ENCODE data around the gene PCCB. TPM values are rescaled to one million over a fixed set of nuclear protein-coding genes. Genes with fewer than 3 reads are reported as not detected.

The PCCB gene
- total RNA-seq, 2 experiments from 2014 or later, result 8.3 to 10.2 TPM

GRCh38 chr3:136293279-136293678 lies 43.1 kb downstream of the PCCB start:
- no peaks in the 10 kb centered on the region for H3K27me3 Mint-ChIP-seq
- no peaks in the 10 kb centered on the region for H3K9me3 Mint-ChIP-seq
- Histone ChIP-seq H3K27ac (ENCODE audit: low read depth in 1 of 2, low read length in 2 of 2) (no peak overlapping the region), H3K36me3 (ENCODE audit: insufficient read depth, low read length) (peaks cover 31% of the 10 kb centered on the region), H3K9me3 (ENCODE audit: control insufficient read depth in 1 of 2, insufficient read depth in 1 of 2, low read length in 2 of 2) (no peaks in the 10 kb centered on the region), H3K4me1 (ENCODE audit: insufficient read depth, low read length) (no peaks in the 10 kb centered on the region), H3K27me3 (ENCODE audit: control insufficient read depth in 1 of 2, insufficient read depth in 2 of 2, low read length in 2 of 2) (no peaks in the 10 kb centered on the region), H3K4me3 (ENCODE audit: low read length) (no peak overlapping the region)
- no peak overlapping the region for H3K4me3 Mint-ChIP-seq
- intact Hi-C loops (cut with DNase I, micrococcal nuclease), result no loop called here
- DNase-seq (no peak), ATAC-seq (ENCODE audit: poor library complexity) (no peak)
- no peak for TF ChIP-seq CTCF (IDR thresholded peaks at IDR 0.05)
- ChIA-PET POLR2A (interaction anchor here (1.4 kb wide), 1 partner anchor 11 kb away, joined by 3 read pairs; no protein-coding TSS in a partner anchor), CTCF (no interaction called here)
- peaks cover 83% of the 10 kb centered on the region for H3K36me3 Mint-ChIP-seq (ENCODE audit: low read depth)
- H3K27ac Mint-ChIP-seq, result no peak overlapping the region
- H3K4me1 Mint-ChIP-seq (ENCODE audit: low read depth), result no peaks in the 10 kb centered on the region

- ChIA-PET POLR2A (interaction anchor here (1.4 kb wide), 1 partner anchor 12 kb away, joined by 3 read pairs; no protein-coding TSS in a partner anchor), CTCF (no interaction called here)
- Mint-ChIP-seq H3K27ac (no peak overlapping the region), H3K4me1 (ENCODE audit: low read depth) (no peaks in the 10 kb centered on the region), H3K9me3 (no peaks in the 10 kb centered on the region), H3K27me3 (no peaks in the 10 kb centered on the region), H3K4me3 (no peak overlapping the region), H3K36me3 (ENCODE audit: low read depth) (peaks cover 87% of the 10 kb centered on the region)
- TF ChIP-seq CTCF (IDR thresholded peaks at IDR 0.05), result no peak
- Histone ChIP-seq H3K27ac (ENCODE audit: low read depth in 1 of 2, low read length in 2 of 2) (no peak overlapping the region), H3K27me3 (ENCODE audit: control insufficient read depth in 1 of 2, insufficient read depth in 2 of 2, low read length in 2 of 2) (no peaks in the 10 kb centered on the region), H3K4me1 (ENCODE audit: insufficient read depth, low read length) (no peaks in the 10 kb centered on the region), H3K4me3 (ENCODE audit: low read length) (no peak overlapping the region), H3K9me3 (ENCODE audit: control insufficient read depth in 1 of 2, insufficient read depth in 1 of 2, low read length in 2 of 2) (no peaks in the 10 kb centered on the region), H3K36me3 (ENCODE audit: insufficient read depth, low read length) (peaks cover 40% of the 10 kb centered on the region)
- no peak for ATAC-seq (ENCODE audit: poor library complexity)
- intact Hi-C loops (cut with DNase I, micrococcal nuclease), result no loop called here
- DNase-seq, result no peak
Measured at GRCh38 chr3:136294176-136294575, 44.0 kb downstream of the PCCB start.

GRCh38 chr3:136296960-136297359 lies 46.8 kb downstream of the PCCB start:
- Histone ChIP-seq H3K27me3 (ENCODE audit: control insufficient read depth in 1 of 2, insufficient read depth in 2 of 2, low read length in 2 of 2) (no peaks in the 10 kb centered on the region), H3K36me3 (ENCODE audit: insufficient read depth, low read length) (peaks cover 63% of the 10 kb centered on the region), H3K27ac (ENCODE audit: low read depth in 1 of 2, low read length in 2 of 2) (no peak overlapping the region), H3K4me3 (ENCODE audit: low read length) (no peak overlapping the region), H3K4me1 (ENCODE audit: insufficient read depth, low read length) (no peaks in the 10 kb centered on the region), H3K9me3 (ENCODE audit: control insufficient read depth in 1 of 2, insufficient read depth in 1 of 2, low read length in 2 of 2) (no peaks in the 10 kb centered on the region)
- Mint-ChIP-seq H3K4me1 (ENCODE audit: low read depth) (no peaks in the 10 kb centered on the region), H3K27ac (no peak overlapping the region), H3K9me3 (no peaks in the 10 kb centered on the region), H3K27me3 (no peaks in the 10 kb centered on the region), H3K36me3 (ENCODE audit: low read depth) (peaks cover 83% of the 10 kb centered on the region), H3K4me3 (no peak overlapping the region)
- ATAC-seq (ENCODE audit: poor library complexity) (no peak), DNase-seq (no peak)
- ChIA-PET CTCF (no interaction called here), POLR2A (interaction anchor here (0.6 kb wide), 1 partner anchor 152 kb away, joined by 3 read pairs; no protein-coding TSS in a partner anchor)
- no peak for TF ChIP-seq CTCF (IDR thresholded peaks at IDR 0.05)
- intact Hi-C loops (cut with DNase I, micrococcal nuclease), result no loop called here

Data from CD4-positive, alpha-beta T cell (primary cell).